CD4-positive, alpha-beta memory T cell (primary cell): ENCODE results near the gene MAPK7. TPM values are rescaled to one million over a fixed set of nuclear protein-coding genes. Genes with fewer than 3 reads are reported as not detected.
A peak's percentile ranks its signal among the peaks of the same experiment; 100 is the strongest.

ENCODE experiments used
- CTCF ChIA-PET: fragments of 350-600 bp; sonication (Branson Sonifier 250); formaldehyde crosslinking; loops from one replicate; lab custom pipeline; 2021; ENCODE audit warnings: inconsistent platforms; ENCODE audit not compliant: partially characterized antibody; lab: Charles Lee
- POLR2A ChIA-PET: fragments of 350-600 bp; sonication (Branson Sonifier 250); formaldehyde crosslinking; loops from one replicate; lab custom pipeline; 2021; ENCODE audit not compliant: partially characterized antibody; lab: Charles Lee
- DNase-seq, 5 donors: peaks; one replicate each; pipeline versions ENCODE4 v3.0.0 to v3.0.0-alpha.2; 2020 to 2022; ENCODE audit warnings: mixed read lengths in 1 of 5
- H3K27ac ChIP-seq: one replicate; pipeline ENCODE4 v1.7.0; 2013; ENCODE audit warnings: low read depth, low read length
- H3K27me3 ChIP-seq: 2 replicates; pipeline ENCODE4 v1.7.0; 2013; ENCODE audit warnings: mild to moderate bottlenecking, low read length, moderate library complexity; ENCODE audit not compliant: insufficient read depth
- H3K36me3 ChIP-seq: 2 replicates; pipeline ENCODE4 v1.7.0; 2013; ENCODE audit warnings: mild to moderate bottlenecking, low read length, moderate library complexity; ENCODE audit not compliant: insufficient read depth
- H3K4me1 ChIP-seq: 2 replicates; pipeline ENCODE4 v1.7.0; 2013; ENCODE audit warnings: mild to moderate bottlenecking, low read length, moderate library complexity; ENCODE audit not compliant: insufficient read depth
- H3K4me3 ChIP-seq, 2 donors: one replicate each; pipeline ENCODE4 v1.7.0; 2013; ENCODE audit warnings: low read length in 2 of 2, mild to moderate bottlenecking in 1 of 2
- H3K9me3 ChIP-seq, 2 donors: one replicate each; pipeline ENCODE4 v1.7.0; 2013; ENCODE audit warnings: low read length in 2 of 2, control low read depth in 1 of 2; ENCODE audit not compliant: control insufficient read depth in 1 of 2
- H3K27ac Mint-ChIP-seq, 7 donors: one replicate each; pipeline ENCODE4 v1.8.0; 2020 to 2021; ENCODE audit warnings: mixed read lengths in 7 of 7, mild to moderate bottlenecking in 6 of 7, inconsistent platforms in 3 of 7, moderate library complexity in 3 of 7
- H3K27me3 Mint-ChIP-seq, 2 donors: one replicate each; pipeline ENCODE4 v1.8.0; 2020 to 2021; ENCODE audit warnings: mixed read lengths in 2 of 2
- H3K36me3 Mint-ChIP-seq, 2 donors: one replicate each; pipeline ENCODE4 v1.8.0; 2020 to 2021; ENCODE audit warnings: mixed read lengths in 2 of 2, inconsistent platforms in 1 of 2, mild to moderate bottlenecking in 1 of 2
- H3K4me1 Mint-ChIP-seq, 4 donors: one replicate each; pipeline ENCODE4 v1.8.0; 2020 to 2021; ENCODE audit warnings: mixed read lengths in 4 of 4, mild to moderate bottlenecking in 1 of 4
- H3K4me3 Mint-ChIP-seq, 8 donors: one replicate each; pipeline ENCODE4 v1.8.0; 2020 to 2021; ENCODE audit warnings: mixed read lengths in 8 of 8, mild to moderate bottlenecking in 7 of 8, moderate library complexity in 6 of 8, inconsistent platforms in 3 of 8
- H3K9me3 Mint-ChIP-seq, 8 donors: one replicate each; pipeline ENCODE4 v1.8.0; 2020 to 2021; ENCODE audit warnings: mixed read lengths in 8 of 8, mild to moderate bottlenecking in 5 of 8, inconsistent platforms in 3 of 8, moderate library complexity in 1 of 8
- intact Hi-C: fragments of 100-400 bp; cut with micrococcal nuclease; formaldehyde crosslinking; loops from one replicate; pipeline ENCODE4 v1.15.1; 2023
- polyA plus RNA-seq, 2 donors: library from polyadenylated mRNA; unstranded; fragments of 300-500 nt; fragmentation: Illumina TruSeq; gene quantifications; one replicate each; pipeline ENCODE4 v1.2.3, GENCODE V29; 2021
- total RNA-seq, 2 experiments: library from RNA; stranded (reverse); gene quantifications; one replicate each; pipeline ENCODE4 v1.2.3, GENCODE V29; 2021

The MAPK7 gene
- total and polyA plus RNA-seq, 4 experiments from 2014 or later = 2.1 to 26.2 (median 15.9) TPM

GRCh38 chr17:19369107-19369778 is 9.1 kb upstream of the MAPK7 start:
- Mint-ChIP-seq H3K4me3 (peak overlapping the region in 7 of 8 donors; percentile 37 to 85 (median 82)), H3K27me3 (no peaks in the 10 kb centered on the region), H3K36me3 (peaks cover 0 to 2% of the 10 kb centered on the region in 2 donors), H3K27ac (peak overlapping the region; percentile 91 to 99 (median 97)), H3K4me1 (peaks cover 27 to 56% (median 44%) of the 10 kb centered on the region in 4 donors), H3K9me3 (peaks cover 0 to 2% (median 0%) of the 10 kb centered on the region in 8 donors)
- no peak for DNase-seq
- ChIA-PET CTCF (interaction anchor here (0.9 to 3.3 kb wide), 3 partner anchors 9 to 78 kb away, joined by 4 to 13 read pairs (median 4); partner anchors contain the start of gene MAPK7), POLR2A (interaction anchor here (1.0 to 3.8 kb wide), 5 partner anchors 9 to 403 kb away, joined by 3 to 25 read pairs (median 3); partner anchors contain the start of gene MAPK7)
- H3K4me1 ChIP-seq = peaks cover 47% of the 10 kb centered on the region
- no peaks in the 10 kb centered on the region for H3K9me3 ChIP-seq
- no peaks in the 10 kb centered on the region for H3K36me3 ChIP-seq
- H3K27ac ChIP-seq = peak overlapping the region; percentile 37
- H3K4me3 ChIP-seq = no peak overlapping the region
- intact Hi-C loops = no loop called here
- H3K27me3 ChIP-seq = no peaks in the 10 kb centered on the region

GRCh38 chr17:19369846-19370492 is 8.3 kb upstream of the MAPK7 start:
- Histone ChIP-seq H3K36me3 (no peaks in the 10 kb centered on the region), H3K9me3 (no peaks in the 10 kb centered on the region), H3K27me3 (no peaks in the 10 kb centered on the region), H3K4me1 (peaks cover 47% of the 10 kb centered on the region), H3K4me3 (peak overlapping the region; percentile 8 to 39), H3K27ac (peak overlapping the region; percentile 37)
- peak; percentile 45 to 69 (median 65) for DNase-seq
- POLR2A ChIA-PET = interaction anchor here (0.8 to 3.8 kb wide), 6 partner anchors 7 to 402 kb away, joined by 3 to 25 read pairs (median 3); partner anchors contain the start of genes B9D1 and MAPK7
- CTCF ChIA-PET = interaction anchor here (0.7 to 3.3 kb wide), 3 partner anchors 8 to 78 kb away, joined by 4 to 13 read pairs (median 5); partner anchors contain the start of gene MAPK7
- H3K4me3 Mint-ChIP-seq = peak overlapping the region; percentile 62 to 85 (median 82)
- intact Hi-C loops = loop anchor here (1.0 to 10.0 kb wide), 2 partner anchors 8 to 515 kb away; partner anchors contain the start of genes MAPK7 and PRPSAP2
- no peaks in the 10 kb centered on the region for H3K27me3 Mint-ChIP-seq
- peaks cover 30 to 58% (median 46%) of the 10 kb centered on the region in 4 donors for H3K4me1 Mint-ChIP-seq
- peaks cover 0 to 2% of the 10 kb centered on the region in 2 donors for H3K36me3 Mint-ChIP-seq
- H3K27ac Mint-ChIP-seq = peak overlapping the region; percentile 91 to 99 (median 97)
- peaks cover 0 to 2% (median 0%) of the 10 kb centered on the region in 8 donors for H3K9me3 Mint-ChIP-seq

GRCh38 chr17:19370493-19370960 is 7.8 kb upstream of the MAPK7 start:
- H3K27ac ChIP-seq = peak overlapping the region; percentile 37
- peaks cover 47% of the 10 kb centered on the region for H3K4me1 ChIP-seq
- H3K4me3 ChIP-seq = peak overlapping the region; percentile 8 to 39
- H3K4me3 Mint-ChIP-seq = peak overlapping the region in 6 of 8 donors; percentile 62 to 85 (median 82)
- ChIA-PET POLR2A (interaction anchor here (0.8 to 3.8 kb wide), 6 partner anchors 7 to 402 kb away, joined by 3 to 25 read pairs (median 3); partner anchors contain the start of genes B9D1 and MAPK7), CTCF (interaction anchor here (0.7 to 3.3 kb wide), 4 partner anchors 8 to 77 kb away, joined by 4 to 13 read pairs (median 9); partner anchors contain the start of genes B9D1 and MAPK7)
- no peaks in the 10 kb centered on the region for H3K36me3 ChIP-seq
- peaks cover 0 to 2% (median 0%) of the 10 kb centered on the region in 8 donors for H3K9me3 Mint-ChIP-seq
- H3K27me3 ChIP-seq = no peaks in the 10 kb centered on the region
- no peaks in the 10 kb centered on the region for H3K27me3 Mint-ChIP-seq
- intact Hi-C loops = loop anchor here (1.0 to 10.0 kb wide), 2 partner anchors 8 to 516 kb away; partner anchors contain the start of genes MAPK7 and PRPSAP2
- no peak for DNase-seq
- peaks cover 30 to 59% (median 46%) of the 10 kb centered on the region in 4 donors for H3K4me1 Mint-ChIP-seq
- peak overlapping the region; percentile 91 to 99 (median 97) for H3K27ac Mint-ChIP-seq
- no peaks in the 10 kb centered on the region for H3K9me3 ChIP-seq
- peaks cover 0 to 2% of the 10 kb centered on the region in 2 donors for H3K36me3 Mint-ChIP-seq

GRCh38 chr17:19371259-19372010 is 6.9 kb upstream of the MAPK7 start:
- no peaks in the 10 kb centered on the region for H3K27me3 Mint-ChIP-seq
- intact Hi-C loops = loop anchor here (10.0 kb wide), 1 partner anchor 517 kb away; the partner anchor contains the start of gene PRPSAP2
- H3K9me3 Mint-ChIP-seq = peaks cover 0 to 2% (median 0%) of the 10 kb centered on the region in 8 donors
- peak overlapping the region; percentile 37 for H3K27ac ChIP-seq
- CTCF ChIA-PET = interaction anchor here (2.9 kb wide), 1 partner anchor 9 kb away, joined by 13 read pairs; the partner anchor contains the start of gene B9D1
- H3K36me3 ChIP-seq = no peaks in the 10 kb centered on the region
- H3K4me1 ChIP-seq = peaks cover 51% of the 10 kb centered on the region
- H3K4me3 ChIP-seq = no peak overlapping the region
- peak overlapping the region; percentile 86 to 99 (median 96) for H3K27ac Mint-ChIP-seq
- no peaks in the 10 kb centered on the region for H3K9me3 ChIP-seq
- H3K4me1 Mint-ChIP-seq = peaks cover 31 to 65% (median 49%) of the 10 kb centered on the region in 4 donors
- DNase-seq = no peak
- peak overlapping the region in 7 of 8 donors; percentile 31 to 84 (median 55) for H3K4me3 Mint-ChIP-seq
- no peaks in the 10 kb centered on the region for H3K27me3 ChIP-seq
- peaks cover 0 to 2% of the 10 kb centered on the region in 2 donors for H3K36me3 Mint-ChIP-seq
- POLR2A ChIA-PET = interaction anchor here (1.1 kb wide), 1 partner anchor 9 kb away, joined by 3 read pairs; the partner anchor contains the start of gene B9D1

- Mint-ChIP-seq H3K36me3 (peaks cover 0 to 2% of the 10 kb centered on the region in 2 donors), H3K9me3 (peaks cover 0 to 4% (median 0%) of the 10 kb centered on the region in 8 donors), H3K4me3 (peak overlapping the region in 6 of 8 donors; percentile 29 to 71 (median 48)), H3K4me1 (peaks cover 34 to 70% (median 52%) of the 10 kb centered on the region in 4 donors), H3K27ac (peak overlapping the region in 6 of 7 donors; percentile 8 to 98 (median 80)), H3K27me3 (no peaks in the 10 kb centered on the region)
- no peak for DNase-seq
- no peaks in the 10 kb centered on the region for H3K36me3 ChIP-seq
- no peaks in the 10 kb centered on the region for H3K9me3 ChIP-seq
- CTCF ChIA-PET = interaction anchor here (2.9 kb wide), 1 partner anchor 9 kb away, joined by 13 read pairs; the partner anchor contains the start of gene B9D1
- POLR2A ChIA-PET = no interaction called here
- H3K4me3 ChIP-seq = no peak overlapping the region
- intact Hi-C loops = loop anchor here (10.0 kb wide), 1 partner anchor 517 kb away; the partner anchor contains the start of gene PRPSAP2
- H3K4me1 ChIP-seq = peaks cover 54% of the 10 kb centered on the region
- H3K27me3 ChIP-seq = no peaks in the 10 kb centered on the region
- H3K27ac ChIP-seq = no peak overlapping the region
Measured at GRCh38 chr17:19372011-19372370, 6.3 kb upstream of the MAPK7 start.

GRCh38 chr17:19372439-19372838 is 5.9 kb upstream of the MAPK7 start:
- Histone ChIP-seq H3K4me1 (peaks cover 58% of the 10 kb centered on the region), H3K27me3 (no peaks in the 10 kb centered on the region), H3K36me3 (no peaks in the 10 kb centered on the region), H3K9me3 (no peaks in the 10 kb centered on the region), H3K27ac (no peak overlapping the region), H3K4me3 (no peak overlapping the region)
- peak overlapping the region in 5 of 8 donors; percentile 41 to 71 (median 52) for H3K4me3 Mint-ChIP-seq
- no peaks in the 10 kb centered on the region for H3K27me3 Mint-ChIP-seq
- peaks cover 0 to 4% (median 0%) of the 10 kb centered on the region in 8 donors for H3K9me3 Mint-ChIP-seq
- intact Hi-C loops = loop anchor here (10.0 kb wide), 1 partner anchor 518 kb away; the partner anchor contains the start of gene PRPSAP2
- peaks cover 38 to 75% (median 56%) of the 10 kb centered on the region in 4 donors for H3K4me1 Mint-ChIP-seq
- DNase-seq = no peak
- peak overlapping the region in 5 of 7 donors; percentile 8 to 81 (median 68) for H3K27ac Mint-ChIP-seq
- POLR2A ChIA-PET = no interaction called here
- H3K36me3 Mint-ChIP-seq = peaks cover 0 to 3% of the 10 kb centered on the region in 2 donors
- CTCF ChIA-PET = interaction anchor here (2.9 kb wide), 1 partner anchor 10 kb away, joined by 13 read pairs; the partner anchor contains the start of gene B9D1
